Endothelial cell of umbilical vein (primary cell): ENCODE measurements around the gene DRC7. TPM values are rescaled to one million over a fixed set of nuclear protein-coding genes. Genes with fewer than 3 reads are reported as not detected.

Source experiments
- BruUV-seq: library from RNA; stranded (reverse); fragments of 400-500 nt; replicated peaks from 2 replicates; lab custom pipeline; 2021; lab: Mats Ljungman, UMichigan
- CTCF ChIA-PET: fragments of 300-600, 350-600 bp; sonication (Branson Sonifier 250); formaldehyde crosslinking; loops from one replicate; lab custom pipeline; 2021; ENCODE audit warnings: antibody characterized with exemption, inconsistent platforms; lab: Charles Lee
- POLR2A ChIA-PET: fragments of 300-600, 350-600 bp; sonication (Branson Sonifier 250); formaldehyde crosslinking; loops from one replicate; lab custom pipeline; 2021; ENCODE audit warnings: antibody characterized with exemption, inconsistent platforms; lab: Charles Lee
- DNase-seq: peaks from one replicate; pipeline ENCODE4 v3.0.0-alpha.2; 2011; ENCODE audit warnings: low read depth, low spot score
- FAIRE-seq: peaks from 2 replicates; lab custom pipeline; 2011; peaks lifted over from hg19 to GRCh38; lab: Jason Lieb, UNC
- H2AFZ ChIP-seq: 2 replicates; pipeline ENCODE4 v1.6.0; 2012; ENCODE audit warnings: low read depth, low read length, control low read depth, inconsistent platforms
- H3K27ac ChIP-seq: 2 replicates; pipeline ENCODE4 v1.5.1; 2011; ENCODE audit warnings: low read depth, mild to moderate bottlenecking, control low read depth, low read length, moderate library complexity; ENCODE audit not compliant: insufficient read depth
- H3K27me3 ChIP-seq, 2 experiments: 2 replicates each; pipeline versions ENCODE4 v1.6.0 to v1.6.1; 2011; ENCODE audit warnings: low read length in 2 of 2, mixed read lengths in 1 of 2; ENCODE audit not compliant: control insufficient read depth in 2 of 2, insufficient read depth in 2 of 2
- H3K36me3 ChIP-seq, 2 experiments: 2 replicates in 1 of 2; 3 replicates in 1 of 2; pipeline ENCODE4 v1.5.1; 2011; ENCODE audit warnings: low read length in 2 of 2, mild to moderate bottlenecking in 1 of 2, moderate library complexity in 1 of 2; ENCODE audit not compliant: control insufficient read depth in 2 of 2, insufficient read depth in 2 of 2; ENCODE audit errors: extremely low read depth in 1 of 2
- H3K4me1 ChIP-seq: 3 replicates; pipeline ENCODE4 v1.5.1; 2011; ENCODE audit warnings: mild to moderate bottlenecking, low read length; ENCODE audit not compliant: control insufficient read depth, insufficient read depth; ENCODE audit errors: extremely low read depth
- H3K4me2 ChIP-seq: 2 replicates; pipeline ENCODE4 v1.6.1; 2011; ENCODE audit warnings: low read length, control low read depth, mixed read lengths; ENCODE audit not compliant: insufficient read depth
- H3K4me3 ChIP-seq, 3 experiments: fragments of 200-600 bp in 1 of 3; sonication (generic), shearing (Covaris generic) in 1 of 3; replicated peaks in 1 of 3; 2 replicates each; pipeline ENCODE4 v1.5.1; 2011 to 2016; ENCODE audit warnings: control low read depth in 3 of 3, low read length in 3 of 3, mild to moderate bottlenecking in 2 of 3, inconsistent platforms in 1 of 3, low read depth in 1 of 3, moderate library complexity in 1 of 3; ENCODE audit not compliant: insufficient read depth in 1 of 3
- H3K79me2 ChIP-seq: 2 replicates; pipeline ENCODE4 v1.6.0; 2012; ENCODE audit warnings: low read length, inconsistent platforms; ENCODE audit not compliant: control insufficient read depth, insufficient read depth
- H3K9ac ChIP-seq: replicated peaks from 2 replicates; pipeline ENCODE3; 2011; ENCODE audit warnings: low read length, control low read depth; ENCODE audit not compliant: insufficient read depth; ENCODE audit errors: extremely low read depth
- H3K9me1 ChIP-seq: replicated peaks from 3 replicates; pipeline ENCODE4 v1.6.0; 2011; ENCODE audit warnings: mild to moderate bottlenecking, low read length; ENCODE audit not compliant: control insufficient read depth, insufficient read depth; ENCODE audit errors: extremely low read depth
- H3K9me3 ChIP-seq: replicated peaks from 2 replicates; pipeline ENCODE4 v1.5.1; 2012; ENCODE audit warnings: low read length, inconsistent platforms; ENCODE audit not compliant: control insufficient read depth, insufficient read depth
- H4K20me1 ChIP-seq: replicated peaks from 2 replicates; pipeline ENCODE3; 2011; ENCODE audit warnings: mild to moderate bottlenecking, low read length; ENCODE audit not compliant: control insufficient read depth, insufficient read depth; ENCODE audit errors: extremely low read depth
- EZH2 ChIP-seq: IDR thresholded peaks from 2 replicates; pipeline ENCODE4 v1.6.1; 2012; ENCODE audit warnings: borderline replicate concordance, low read depth, mild to moderate bottlenecking, moderate library complexity, low read length, inconsistent platforms; ENCODE audit not compliant: severe bottlenecking
- FOS ChIP-seq: IDR thresholded peaks from 2 replicates; pipeline ENCODE4 v1.6.1; 2011; ENCODE audit warnings: mild to moderate bottlenecking, low read length, moderate library complexity, borderline replicate concordance; ENCODE audit not compliant: insufficient read depth
- GATA2 ChIP-seq: IDR thresholded peaks from 2 replicates; pipeline ENCODE4 v1.7.0; 2011; ENCODE audit warnings: low read depth, mild to moderate bottlenecking, moderate library complexity, mixed read lengths, low read length; ENCODE audit not compliant: insufficient read length, insufficient read depth
- JUN ChIP-seq: IDR thresholded peaks from 2 replicates; pipeline ENCODE4 v1.6.1; 2011; ENCODE audit warnings: borderline replicate concordance, low read depth; ENCODE audit not compliant: insufficient read length, insufficient read depth
- MAX ChIP-seq: IDR thresholded peaks from 2 replicates; pipeline ENCODE4 v1.6.1; 2011; ENCODE audit not compliant: insufficient read depth, insufficient read length
- MYC ChIP-seq: IDR thresholded peaks from one replicate; pipeline ENCODE4 v1.6.1; 2011; ENCODE audit warnings: mild to moderate bottlenecking, low read depth, low read length
- POLR2A ChIP-seq: IDR thresholded peaks from 2 replicates; pipeline ENCODE4 v1.6.1; 2012; ENCODE audit warnings: low read depth, mild to moderate bottlenecking, control low read depth, low read length
- POLR2AphosphoS5 ChIP-seq: IDR thresholded peaks from 2 replicates; pipeline ENCODE4 v1.6.1; 2012; ENCODE audit warnings: low read depth, mild to moderate bottlenecking, control low read depth, low read length, moderate library complexity; ENCODE audit not compliant: insufficient read depth
- dilution Hi-C: fragments of 300-500 bp; cut with MboI; formaldehyde crosslinking; loops from one replicate; pipeline ENCODE4 v1.15.0; 2019; ENCODE audit warnings: low sequenced_read_pairs; ENCODE audit not compliant: extremely low pct_ligation_motif_present
- intact Hi-C: fragments of 100-400 bp; cut with micrococcal nuclease; formaldehyde crosslinking; loops from one replicate; pipeline ENCODE4 v1.10.0; 2022
- polyA plus RNA-seq, 4 experiments: library from polyadenylated mRNA; depleted of rRNA in 3 of 4; stranded (reverse) in 3 of 4; unstranded in 1 of 4; fragments of >200 nt; gene quantifications; 2 replicates each; pipeline versions ENCODE4 v1.2.1 to v1.2.3, GENCODE V29; 2011 to 2012; ENCODE audit warnings: missing spikeins in 1 of 4
- total RNA-seq: library from RNA; stranded (reverse); gene quantifications from 2 replicates; pipeline ENCODE4 v1.2.3, GENCODE V29; 2021
- TF ChIP-seq, protein P1 (sequence below), 2 donors: IDR thresholded peaks; 1 replicate in 1 of 2; 2 replicates in 1 of 2; pipeline ENCODE4 v1.5.1; 2011; ENCODE audit warnings: low read length in 2 of 2, mild to moderate bottlenecking in 2 of 2, moderate library complexity in 2 of 2, control low read depth in 1 of 2, inconsistent platforms in 1 of 2, low read depth in 1 of 2; ENCODE audit not compliant: insufficient read depth in 1 of 2; ENCODE audit errors: extremely low read depth in 1 of 2

DRC7 gene
- total and polyA plus RNA-seq, 2 donors (not counting 3 experiments of a cell fraction or from before 2014, with no cell fraction given) = 0.13 to 0.77 TPM

- Histone ChIP-seq H3K9me3 (no peaks in the 10 kb centered on the region), H3K27ac (no peak overlapping the region), H3K79me2 (no peaks in the 10 kb centered on the region), H3K9ac (no peak overlapping the region), H3K36me3 (peaks cover 0 to 42% of the 10 kb centered on the region in 2 experiments), H3K4me2 (no peak overlapping the region), H3K9me1 (no peaks in the 10 kb centered on the region), H3K4me1 (no peaks in the 10 kb centered on the region), H2AFZ (no peak overlapping the region), H3K4me3 (no peak overlapping the region), H3K27me3 (no peaks in the 10 kb centered on the region), H4K20me1 (no peaks in the 10 kb centered on the region)
- no peak for FAIRE-seq
- DNase-seq = no peak
- no peak for TF ChIP-seq MAX
- no peak for TF ChIP-seq POLR2AphosphoS5
- TF ChIP-seq FOS = no peak
- no peak for TF ChIP-seq EZH2
- TF ChIP-seq, protein P1, sequence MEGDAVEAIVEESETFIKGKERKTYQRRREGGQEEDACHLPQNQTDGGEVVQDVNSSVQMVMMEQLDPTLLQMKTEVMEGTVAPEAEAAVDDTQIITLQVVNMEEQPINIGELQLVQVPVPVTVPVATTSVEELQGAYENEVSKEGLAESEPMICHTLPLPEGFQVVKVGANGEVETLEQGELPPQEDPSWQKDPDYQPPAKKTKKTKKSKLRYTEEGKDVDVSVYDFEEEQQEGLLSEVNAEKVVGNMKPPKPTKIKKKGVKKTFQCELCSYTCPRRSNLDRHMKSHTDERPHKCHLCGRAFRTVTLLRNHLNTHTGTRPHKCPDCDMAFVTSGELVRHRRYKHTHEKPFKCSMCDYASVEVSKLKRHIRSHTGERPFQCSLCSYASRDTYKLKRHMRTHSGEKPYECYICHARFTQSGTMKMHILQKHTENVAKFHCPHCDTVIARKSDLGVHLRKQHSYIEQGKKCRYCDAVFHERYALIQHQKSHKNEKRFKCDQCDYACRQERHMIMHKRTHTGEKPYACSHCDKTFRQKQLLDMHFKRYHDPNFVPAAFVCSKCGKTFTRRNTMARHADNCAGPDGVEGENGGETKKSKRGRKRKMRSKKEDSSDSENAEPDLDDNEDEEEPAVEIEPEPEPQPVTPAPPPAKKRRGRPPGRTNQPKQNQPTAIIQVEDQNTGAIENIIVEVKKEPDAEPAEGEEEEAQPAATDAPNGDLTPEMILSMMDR (IDR thresholded peaks at IDR 0.05; ENCODE audit: extremely low read depth in 1 of 2, insufficient read depth in 1 of 2, low read depth in 1 of 2, low read length in 2 of 2) = no peak
- no peak for TF ChIP-seq MYC
- TF ChIP-seq JUN = no peak
- TF ChIP-seq GATA2 = no peak
- no peak for TF ChIP-seq POLR2A
- ChIA-PET POLR2A (no interaction called here), CTCF (interaction anchor here (0.8 to 2.6 kb wide), 17 partner anchors 8 to 244 kb away, joined by 3 to 45 read pairs (median 3); partner anchors contain the start of genes USB1 and ZNF319)
- dilution Hi-C loops (no loop called here), intact Hi-C loops (loop anchor here (1.0 kb wide), 7 partner anchors 21 to 249 kb away; partner anchors contain the start of genes KATNB1, KIFC3 and USB1)
- no TSS peak for BruUV-seq
Measured at GRCh38 chr16:57756424-57757325, 62.1 kb downstream of the DRC7 start.
